Transverse colon (tissue), 4 donors: ENCODE measurements around the gene SPEN. TPM values are rescaled to one million over a fixed set of nuclear protein-coding genes. Genes with fewer than 3 reads are reported as not detected.

Experiments
- DNase-seq: peaks from one replicate; pipeline ENCODE4 v3.0.0-alpha.2; 2019
- H3K27ac ChIP-seq, 4 donors: fragments of 200-600 bp; sonication (generic); 2 replicates each; pipeline ENCODE4 v1.5.1; 2016 to 2018; ENCODE audit warnings: inconsistent platforms in 4 of 4
- H3K27me3 ChIP-seq: fragments of 200-600 bp; sonication (generic); 2 replicates; pipeline ENCODE4 v1.5.1; 2017; ENCODE audit warnings: inconsistent platforms
- H3K36me3 ChIP-seq, 4 donors: fragments of 200-600 bp; sonication (generic); 2 replicates each; pipeline ENCODE4 v1.5.1; 2017 to 2019; ENCODE audit warnings: inconsistent platforms in 4 of 4
- H3K4me1 ChIP-seq, 4 donors: fragments of 200-600 bp; sonication (generic); 2 replicates each; pipeline ENCODE4 v1.5.1; 2017 to 2020; ENCODE audit warnings: inconsistent platforms in 4 of 4
- H3K4me3 ChIP-seq, 4 donors: fragments of 200-600 bp; sonication (generic); 1 replicate in 1 of 4; 2 replicates in 3 of 4; pipeline versions ENCODE4 v1.5.1 to v1.6.1; 2017 to 2019; ENCODE audit warnings: inconsistent platforms in 4 of 4
- H3K9me3 ChIP-seq, 2 donors: fragments of 200-600 bp; sonication (generic); 2 replicates each; pipeline ENCODE4 v1.5.1; 2017 to 2019; ENCODE audit warnings: inconsistent platforms in 2 of 2
- EP300 ChIP-seq: sonication (generic); formaldehyde crosslinking; IDR thresholded peaks from one replicate; pipeline ENCODE4 v1.6.1; 2017; ENCODE audit warnings: antibody characterized with exemption, low read depth
- POLR2A ChIP-seq: fragments of 450-650 bp; IDR thresholded peaks from one replicate; pipeline ENCODE4 v1.6.1; 2016; ENCODE audit warnings: antibody characterized with exemption, mild to moderate bottlenecking, moderate library complexity
- POLR2AphosphoS5 ChIP-seq, 3 donors: sonication (generic); formaldehyde crosslinking; IDR thresholded peaks; one replicate each; pipeline ENCODE4 v1.6.1; 2016; ENCODE audit warnings: antibody characterized with exemption in 3 of 3
- WGBS, 2 donors: methylation state at CpG; one replicate each; pipeline ENCODE4 v1.1.5; 2018; ENCODE audit warnings: low coverage in 1 of 2; 5-methylcytosine and 5-hydroxymethylcytosine counted together
- in situ Hi-C, 4 donors: fragments of 200-750 bp; cut with MboI; loops; one replicate each; pipeline versions ENCODE4 v1.15.0 to v1.15.1; 2017; ENCODE audit warnings: low sequenced_read_pairs in 3 of 4, low pct_ligation_motif_present in 1 of 4, low pct_unique_long_range_greater_than_20kb in 1 of 4
- intact Hi-C: fragments of 100-400 bp; cut with DNase I; formaldehyde crosslinking; loops from one replicate; pipeline ENCODE4 v1.15.1; 2023; ENCODE audit warnings: low total_unique reads
- total RNA-seq, 4 donors: library from RNA; depleted of rRNA; stranded (reverse); fragments of >200 nt; gene quantifications; one replicate each; pipeline ENCODE4 v1.1.0, GENCODE V29; 2016
- TF ChIP-seq, protein P1 (sequence below), 5 experiments: fragments of 200-600 bp in 3 of 5; fragments of 450-650 bp in 2 of 5; sonication (generic) in 3 of 5; IDR thresholded peaks; 1 replicate in 2 of 5; 2 replicates in 3 of 5; pipeline ENCODE4 v1.5.1; 2016 to 2017; ENCODE audit warnings: antibody characterized with exemption in 5 of 5, inconsistent platforms in 3 of 5, mild to moderate bottlenecking in 2 of 5, moderate library complexity in 1 of 5

SPEN gene
- total RNA-seq, 4 donors from 2014 or later, result 28.4 to 81.9 (median 42.6) TPM

DNA sequence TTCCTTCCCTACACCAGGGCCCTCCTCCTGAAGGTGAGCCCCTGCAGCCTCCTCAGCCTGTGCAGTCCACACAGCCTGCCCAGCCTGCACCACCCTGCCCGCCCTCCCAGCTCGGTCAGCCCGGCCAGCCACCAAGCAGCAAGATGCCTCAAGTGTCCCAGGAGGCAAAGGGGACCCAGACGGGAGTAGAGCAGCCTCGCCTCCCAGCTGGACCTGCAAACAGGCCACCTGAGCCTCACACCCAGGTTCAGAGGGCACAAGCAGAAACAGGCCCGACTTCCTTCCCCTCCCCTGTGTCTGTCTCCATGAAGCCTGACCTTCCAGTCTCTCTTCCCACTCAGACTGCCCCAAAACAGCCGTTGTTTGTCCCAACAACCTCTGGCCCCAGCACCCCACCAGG, 89.6 kb downstream of the SPEN start:
- in situ Hi-C loops, result no loop called here
- intact Hi-C loops, result no loop called here
- no peak overlapping the region for H3K4me3 ChIP-seq
- H3K27me3 ChIP-seq, result no peaks in the 10 kb centered on the region
- peaks cover 0 to 12% (median 8%) of the 10 kb centered on the region in 4 donors for H3K4me1 ChIP-seq
- TF ChIP-seq POLR2A, result no peak
- TF ChIP-seq, protein P1, sequence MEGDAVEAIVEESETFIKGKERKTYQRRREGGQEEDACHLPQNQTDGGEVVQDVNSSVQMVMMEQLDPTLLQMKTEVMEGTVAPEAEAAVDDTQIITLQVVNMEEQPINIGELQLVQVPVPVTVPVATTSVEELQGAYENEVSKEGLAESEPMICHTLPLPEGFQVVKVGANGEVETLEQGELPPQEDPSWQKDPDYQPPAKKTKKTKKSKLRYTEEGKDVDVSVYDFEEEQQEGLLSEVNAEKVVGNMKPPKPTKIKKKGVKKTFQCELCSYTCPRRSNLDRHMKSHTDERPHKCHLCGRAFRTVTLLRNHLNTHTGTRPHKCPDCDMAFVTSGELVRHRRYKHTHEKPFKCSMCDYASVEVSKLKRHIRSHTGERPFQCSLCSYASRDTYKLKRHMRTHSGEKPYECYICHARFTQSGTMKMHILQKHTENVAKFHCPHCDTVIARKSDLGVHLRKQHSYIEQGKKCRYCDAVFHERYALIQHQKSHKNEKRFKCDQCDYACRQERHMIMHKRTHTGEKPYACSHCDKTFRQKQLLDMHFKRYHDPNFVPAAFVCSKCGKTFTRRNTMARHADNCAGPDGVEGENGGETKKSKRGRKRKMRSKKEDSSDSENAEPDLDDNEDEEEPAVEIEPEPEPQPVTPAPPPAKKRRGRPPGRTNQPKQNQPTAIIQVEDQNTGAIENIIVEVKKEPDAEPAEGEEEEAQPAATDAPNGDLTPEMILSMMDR (IDR thresholded peaks at IDR 0.05), result no peak
- no peak for DNase-seq
- peaks cover 0 to 45% (median 17%) of the 10 kb centered on the region in 4 donors for H3K36me3 ChIP-seq
- no peak overlapping the region for H3K27ac ChIP-seq
- H3K9me3 ChIP-seq, result no peaks in the 10 kb centered on the region
- WGBS, 2 donors, result 82% methylated on average over 7 of the region's 7 CpGs; no CpG with 5 or more reads in 1 of the 2 donors

DNA sequence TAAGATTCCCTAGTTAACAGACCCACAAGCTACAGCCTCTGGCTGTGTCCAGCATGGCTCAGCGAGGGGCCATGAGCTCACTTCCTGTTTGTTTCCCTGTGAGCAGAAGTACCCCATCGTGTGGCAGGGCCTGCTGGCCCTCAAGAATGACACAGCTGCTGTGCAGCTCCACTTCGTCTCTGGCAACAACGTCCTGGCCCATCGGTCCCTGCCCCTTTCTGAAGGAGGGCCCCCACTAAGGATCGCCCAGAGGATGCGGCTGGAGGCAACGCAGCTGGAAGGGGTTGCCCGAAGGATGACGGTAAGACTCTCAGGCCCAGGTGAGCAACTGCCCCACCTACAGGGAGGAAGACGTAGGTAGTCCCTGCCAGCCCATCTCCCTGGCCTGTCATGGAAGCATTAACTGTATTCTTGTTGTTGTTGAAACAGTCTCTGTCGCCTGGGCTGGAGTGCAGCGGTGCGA, 90.2 kb downstream of the SPEN start:
- Histone ChIP-seq H3K36me3 (peaks cover 0 to 45% (median 17%) of the 10 kb centered on the region in 4 donors), H3K4me1 (peaks cover 0 to 12% (median 8%) of the 10 kb centered on the region in 4 donors), H3K4me3 (no peak overlapping the region), H3K27me3 (no peaks in the 10 kb centered on the region), H3K9me3 (no peaks in the 10 kb centered on the region), H3K27ac (no peak overlapping the region)
- DNase-seq, result no peak
- in situ Hi-C loops, result no loop called here
- intact Hi-C loops, result no loop called here
- WGBS, 2 donors, result 88% methylated on average over 14 of the region's 14 CpGs; no CpG with 5 or more reads in 1 of the 2 donors
- TF ChIP-seq POLR2AphosphoS5 (IDR thresholded peaks at IDR 0.05) (no peak), POLR2A (no peak), EP300 (no peak)
- TF ChIP-seq, protein P1 (IDR thresholded peaks at IDR 0.05), result no peak

DNA sequence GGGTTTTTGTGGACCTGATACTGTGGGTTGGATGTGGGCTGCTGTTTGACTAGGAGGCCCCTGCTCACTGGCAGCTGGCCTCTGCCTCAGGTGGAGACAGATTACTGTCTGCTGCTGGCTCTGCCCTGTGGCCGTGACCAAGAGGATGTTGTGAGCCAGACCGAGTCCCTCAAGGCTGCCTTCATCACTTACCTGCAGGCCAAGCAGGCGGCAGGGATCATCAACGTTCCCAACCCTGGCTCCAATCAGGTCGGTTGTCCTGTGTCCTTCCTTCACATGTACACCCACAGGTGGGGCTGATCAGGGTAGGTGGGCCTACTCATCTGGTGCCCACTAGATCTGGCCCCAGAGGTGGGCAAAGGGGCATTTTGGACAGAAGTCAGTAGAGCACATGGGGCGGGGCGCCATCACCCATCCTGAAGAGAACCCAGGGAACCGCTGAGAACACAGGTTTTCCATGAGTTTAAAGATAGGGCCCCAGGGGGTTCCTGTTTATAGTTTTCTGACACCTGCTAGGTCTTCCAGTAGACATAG, 91.2 kb downstream of the SPEN start:
- intact Hi-C loops (no loop called here), in situ Hi-C loops (no loop called here)
- 93% methylated on average over 8 of the region's 8 CpGs; no CpG with 5 or more reads in 1 of the 2 donors for WGBS, 2 donors
- H3K27ac ChIP-seq, result peak overlapping the region; percentile 3 to 48 (median 39)
- no peak for DNase-seq
- H3K9me3 ChIP-seq, result no peaks in the 10 kb centered on the region
- TF ChIP-seq POLR2A (no peak), EP300 (no peak), POLR2AphosphoS5 (IDR thresholded peaks at IDR 0.05) (peak in 1 of 3 donors; percentile 5)
- TF ChIP-seq, protein P1 (IDR thresholded peaks at IDR 0.05), result no peak
- H3K4me1 ChIP-seq, result peaks cover 0 to 12% (median 8%) of the 10 kb centered on the region in 4 donors
- no peak overlapping the region for H3K4me3 ChIP-seq
- no peaks in the 10 kb centered on the region for H3K27me3 ChIP-seq
- peaks cover 0 to 47% (median 18%) of the 10 kb centered on the region in 4 donors for H3K36me3 ChIP-seq

DNA sequence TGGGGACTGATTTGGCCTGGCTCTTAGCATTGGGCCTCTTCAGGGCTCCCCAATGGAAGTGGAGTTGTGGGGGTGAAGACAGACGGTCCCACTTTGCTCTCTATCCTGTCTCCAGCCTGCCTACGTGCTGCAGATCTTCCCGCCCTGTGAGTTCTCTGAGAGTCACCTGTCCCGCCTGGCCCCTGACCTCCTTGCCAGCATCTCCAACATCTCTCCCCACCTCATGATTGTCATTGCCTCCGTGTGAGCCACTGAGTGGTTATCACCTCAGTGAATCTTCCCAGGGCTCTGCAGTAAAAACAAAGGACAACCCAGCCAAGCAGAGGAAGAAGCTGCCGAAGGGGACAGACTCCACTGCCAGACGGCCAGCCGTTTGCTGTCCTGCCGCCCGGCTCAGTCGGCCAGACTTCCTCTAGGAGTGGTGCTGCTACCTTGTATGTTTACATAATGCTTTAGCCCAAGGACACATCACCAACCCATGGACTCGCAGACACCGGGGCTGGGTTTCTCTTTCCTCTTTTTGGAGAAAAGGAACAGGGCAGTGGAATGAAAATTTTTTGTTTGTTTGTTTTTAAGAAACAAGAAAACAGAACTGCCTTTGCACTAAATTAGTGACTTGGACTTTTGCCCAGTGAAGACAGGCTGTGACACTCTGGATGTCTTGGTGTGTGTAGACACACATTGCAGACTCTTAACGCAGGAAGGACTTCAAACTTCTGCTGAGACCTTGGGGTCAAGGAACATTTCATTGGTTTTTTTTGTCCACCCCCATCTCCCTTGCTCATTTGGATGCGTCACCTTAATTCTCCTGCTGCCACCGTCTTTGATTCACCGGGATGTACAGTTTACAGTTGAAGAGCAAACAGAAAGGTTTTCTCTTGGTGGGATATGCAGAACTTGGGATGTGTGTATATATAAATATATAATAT, 91.9 kb downstream of the SPEN start:
- intact Hi-C loops (loop anchor here (10.0 kb wide), 1 partner anchor 55 kb away; no protein-coding TSS in a partner anchor), in situ Hi-C loops (no loop called here)
- Histone ChIP-seq H3K9me3 (no peaks in the 10 kb centered on the region), H3K4me3 (no peak overlapping the region), H3K27ac (peak overlapping the region; percentile 3 to 48 (median 39)), H3K4me1 (peaks cover 0 to 12% (median 8%) of the 10 kb centered on the region in 4 donors), H3K36me3 (peaks cover 0 to 47% (median 18%) of the 10 kb centered on the region in 4 donors), H3K27me3 (no peaks in the 10 kb centered on the region)
- 50 to 57% methylated on average over 7 to 17 of the region's 17 CpGs for WGBS, 2 donors
- TF ChIP-seq EP300 (no peak), POLR2A (no peak), POLR2AphosphoS5 (IDR thresholded peaks at IDR 0.05) (no peak)
- TF ChIP-seq, protein P1 (IDR thresholded peaks at IDR 0.05), result no peak
- peak; percentile 48 for DNase-seq
